OCI-LY7 (cell line): Measurements from ENCODE around the gene GPR149. TPM values are rescaled to one million over a fixed set of nuclear protein-coding genes. Genes with fewer than 3 reads are reported as not detected.

Source experiments
- BruUV-seq: library from RNA; stranded (reverse); fragments of 400-500 nt; replicated peaks from 2 replicates; lab custom pipeline; 2021; lab: Mats Ljungman, UMichigan
- CTCF ChIA-PET: fragments of 300-600 bp; sonication (Branson Sonifier 250); formaldehyde crosslinking; loops from one replicate; lab custom pipeline; 2022; ENCODE audit warnings: antibody characterized with exemption; ENCODE audit not compliant: unreplicated experiment; lab: Charles Lee
- POLR2A ChIA-PET: fragments of 300-600 bp; sonication (Branson Sonifier 250); formaldehyde crosslinking; loops from one replicate; lab custom pipeline; 2022; ENCODE audit warnings: antibody characterized with exemption; lab: Charles Lee
- DNase-seq: peaks from one replicate; pipeline ENCODE4 v3.0.0-alpha.2; 2015; ENCODE audit warnings: low spot score
- H2AFZ ChIP-seq: fragments of 200-600 bp; sonication (generic), shearing (Covaris generic); 2 replicates; pipeline ENCODE4 v1.6.1; 2014; ENCODE audit warnings: mild to moderate bottlenecking, antibody characterized with exemption, low read length, moderate library complexity
- H3K27ac ChIP-seq: fragments of 200-600 bp; sonication (generic); 2 replicates; pipeline ENCODE4 v1.5.1; 2014; ENCODE audit warnings: mixed run types, low read depth, mild to moderate bottlenecking, moderate library complexity, low read length, inconsistent platforms; ENCODE audit not compliant: poor library complexity, severe bottlenecking
- H3K36me3 ChIP-seq: fragments of 200-600 bp; sonication (generic); 2 replicates; pipeline ENCODE4 v1.6.1; 2014; ENCODE audit warnings: mild to moderate bottlenecking, antibody characterized with exemption, low read length, moderate library complexity, mixed read lengths; ENCODE audit not compliant: insufficient read depth
- H3K4me1 ChIP-seq: fragments of 200-600 bp; sonication (generic); 2 replicates; pipeline ENCODE4 v1.5.1; 2014; ENCODE audit warnings: mild to moderate bottlenecking, low read length; ENCODE audit not compliant: insufficient read depth, poor library complexity, severe bottlenecking
- H3K4me2 ChIP-seq: fragments of 200-600 bp; sonication (generic); 2 replicates; pipeline ENCODE4 v1.6.1; 2014; ENCODE audit warnings: mild to moderate bottlenecking, low read length
- H3K4me3 ChIP-seq: fragments of 200-600 bp; sonication (generic); 2 replicates; pipeline ENCODE4 v1.5.1; 2014; ENCODE audit warnings: mild to moderate bottlenecking, low read depth, low read length; ENCODE audit not compliant: poor library complexity, severe bottlenecking
- H3K79me2 ChIP-seq: fragments of 200-600 bp; sonication (generic); 2 replicates; pipeline ENCODE4 v1.6.1; 2016; ENCODE audit warnings: low read depth, mild to moderate bottlenecking, low read length, moderate library complexity, mixed read lengths; ENCODE audit not compliant: insufficient read depth
- H3K9me2 ChIP-seq: fragments of 200-600 bp; sonication (generic); 2 replicates; pipeline ENCODE4 v1.6.1; 2016; ENCODE audit warnings: mild to moderate bottlenecking, low read length, mixed read lengths; ENCODE audit not compliant: insufficient read depth
- H3K9me3 ChIP-seq: fragments of 200-600 bp; sonication (generic); 2 replicates; pipeline ENCODE4 v1.6.1; 2014; ENCODE audit warnings: mild to moderate bottlenecking, mixed run types, low read length, mixed read lengths
- H4K20me1 ChIP-seq: fragments of 200-600 bp; sonication (generic); 2 replicates; pipeline ENCODE4 v1.6.1; 2014; ENCODE audit warnings: mild to moderate bottlenecking, antibody characterized with exemption, low read length, moderate library complexity, mixed read lengths; ENCODE audit not compliant: insufficient read depth
- EZH2phosphoT487 ChIP-seq: fragments of 200-600 bp; sonication (generic); IDR thresholded peaks from 2 replicates; pipeline ENCODE4 v1.6.1; 2018; ENCODE audit warnings: low read depth, borderline replicate concordance, mild to moderate bottlenecking, mixed run types, antibody characterized with exemption, low read length, moderate library complexity, mixed read lengths
- intact Hi-C: fragments of 100-400 bp; cut with micrococcal nuclease; formaldehyde crosslinking; loops from one replicate; pipeline ENCODE4 v1.10.0; 2022; ENCODE audit not compliant: unreplicated experiment
- total RNA-seq, 2 experiments: library from RNA; depleted of rRNA in 1 of 2; stranded (reverse); fragments of >200 nt in 1 of 2; shearing (Covaris generic) in 1 of 2; gene quantifications; 2 replicates each; pipeline ENCODE4 v1.2.3, GENCODE V29; 2014 to 2022
- TF ChIP-seq, protein P1 (sequence below): fragments of 200-600 bp; sonication (generic); conservative IDR thresholded peaks from 2 replicates; pipeline ENCODE4 v1.5.1; 2014; ENCODE audit warnings: mild to moderate bottlenecking, antibody characterized with exemption, low read length, moderate library complexity, mixed read lengths

The GPR149 gene
- total RNA-seq, 2 experiments from 2014 or later = not detected

DNA sequence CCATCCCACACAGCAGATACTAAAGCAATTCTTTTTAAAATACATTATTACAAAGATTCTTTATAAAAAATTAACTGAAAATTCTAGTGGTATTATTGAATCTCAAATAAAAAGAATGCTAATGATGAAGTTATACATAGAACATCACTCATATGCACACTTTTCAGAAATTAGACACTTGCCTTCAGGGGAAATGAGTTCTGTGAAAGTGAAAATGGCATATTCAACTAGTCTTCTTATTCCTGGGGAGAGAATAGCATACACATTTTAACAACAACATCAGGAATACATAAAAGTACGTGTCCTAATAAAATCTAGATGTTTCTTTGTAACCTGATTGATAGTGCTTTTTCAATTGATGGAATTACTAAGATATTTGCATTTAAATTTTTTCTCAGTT lies 68.9 kb downstream of the GPR149 start:
- intact Hi-C loops = no loop called here
- ChIA-PET CTCF (no interaction called here), POLR2A (no interaction called here)
- H3K4me2 ChIP-seq = no peak overlapping the region
- BruUV-seq = no TSS peak
- no peaks in the 10 kb centered on the region for H3K4me1 ChIP-seq
- no peaks in the 10 kb centered on the region for H3K79me2 ChIP-seq
- H2AFZ ChIP-seq = no peak overlapping the region
- DNase-seq = no peak
- H4K20me1 ChIP-seq = no peaks in the 10 kb centered on the region
- H3K27ac ChIP-seq = no peak overlapping the region
- H3K9me3 ChIP-seq = no peaks in the 10 kb centered on the region
- TF ChIP-seq, protein P1, sequence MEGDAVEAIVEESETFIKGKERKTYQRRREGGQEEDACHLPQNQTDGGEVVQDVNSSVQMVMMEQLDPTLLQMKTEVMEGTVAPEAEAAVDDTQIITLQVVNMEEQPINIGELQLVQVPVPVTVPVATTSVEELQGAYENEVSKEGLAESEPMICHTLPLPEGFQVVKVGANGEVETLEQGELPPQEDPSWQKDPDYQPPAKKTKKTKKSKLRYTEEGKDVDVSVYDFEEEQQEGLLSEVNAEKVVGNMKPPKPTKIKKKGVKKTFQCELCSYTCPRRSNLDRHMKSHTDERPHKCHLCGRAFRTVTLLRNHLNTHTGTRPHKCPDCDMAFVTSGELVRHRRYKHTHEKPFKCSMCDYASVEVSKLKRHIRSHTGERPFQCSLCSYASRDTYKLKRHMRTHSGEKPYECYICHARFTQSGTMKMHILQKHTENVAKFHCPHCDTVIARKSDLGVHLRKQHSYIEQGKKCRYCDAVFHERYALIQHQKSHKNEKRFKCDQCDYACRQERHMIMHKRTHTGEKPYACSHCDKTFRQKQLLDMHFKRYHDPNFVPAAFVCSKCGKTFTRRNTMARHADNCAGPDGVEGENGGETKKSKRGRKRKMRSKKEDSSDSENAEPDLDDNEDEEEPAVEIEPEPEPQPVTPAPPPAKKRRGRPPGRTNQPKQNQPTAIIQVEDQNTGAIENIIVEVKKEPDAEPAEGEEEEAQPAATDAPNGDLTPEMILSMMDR = no peak
- no peak for TF ChIP-seq EZH2phosphoT487
- H3K36me3 ChIP-seq = no peaks in the 10 kb centered on the region
- no peak overlapping the region for H3K4me3 ChIP-seq
- no peaks in the 10 kb centered on the region for H3K9me2 ChIP-seq

GRCh38 chr3:154356009-154356408 lies 74.0 kb downstream of the GPR149 start:
- Histone ChIP-seq H3K36me3 (no peaks in the 10 kb centered on the region), H3K4me3 (no peak overlapping the region), H3K27ac (no peak overlapping the region), H3K9me3 (no peaks in the 10 kb centered on the region), H3K4me1 (no peaks in the 10 kb centered on the region), H3K4me2 (no peak overlapping the region), H4K20me1 (no peaks in the 10 kb centered on the region), H3K79me2 (no peaks in the 10 kb centered on the region), H3K9me2 (no peaks in the 10 kb centered on the region), H2AFZ (no peak overlapping the region)
- no peak for TF ChIP-seq EZH2phosphoT487
- TF ChIP-seq, protein P1 = no peak
- ChIA-PET POLR2A (no interaction called here), CTCF (no interaction called here)
- DNase-seq = no peak
- no TSS peak for BruUV-seq
- intact Hi-C loops = no loop called here

- no peak overlapping the region for H3K27ac ChIP-seq
- no peak for DNase-seq
- no peak overlapping the region for H3K4me2 ChIP-seq
- H3K4me1 ChIP-seq = no peaks in the 10 kb centered on the region
- H3K79me2 ChIP-seq = no peaks in the 10 kb centered on the region
- no peaks in the 10 kb centered on the region for H3K9me3 ChIP-seq
- no peak overlapping the region for H2AFZ ChIP-seq
- no peaks in the 10 kb centered on the region for H4K20me1 ChIP-seq
- H3K36me3 ChIP-seq = no peaks in the 10 kb centered on the region
- no peak for TF ChIP-seq EZH2phosphoT487
- TF ChIP-seq, protein P1 = no peak
- H3K9me2 ChIP-seq = no peaks in the 10 kb centered on the region
- ChIA-PET POLR2A (no interaction called here), CTCF (no interaction called here)
- H3K4me3 ChIP-seq = no peak overlapping the region
- intact Hi-C loops = loop anchor here (10.0 kb wide), 1 partner anchor 56 kb away; no protein-coding TSS in a partner anchor
- no TSS peak for BruUV-seq
These were observed 80.8 kb downstream of the GPR149 start for GRCh38 chr3:154349223-154349622.
